Loucy (cell line): Measurements from ENCODE around the gene DAZ1.
"Not testable (repeated sequence)": the region's sequence is repeated elsewhere in the genome, so short reads cannot be mapped to it uniquely, and the experiment has no call there.

Source experiments
- H2AFZ ChIP-seq: fragments of 200-600 bp; sonication (generic); 2 replicates; pipeline ENCODE4 v1.6.0; 2016; ENCODE audit warnings: antibody characterized with exemption, mild to moderate bottlenecking, low read length, moderate library complexity
- H3F3A ChIP-seq: fragments of 200-600 bp; 2 replicates; pipeline ENCODE4 v1.6.0; 2016; ENCODE audit warnings: antibody characterized with exemption, low read depth, mild to moderate bottlenecking
- H3K27me3 ChIP-seq: fragments of 200-600 bp; sonication (generic); 2 replicates; pipeline ENCODE4 v1.6.1; 2014; ENCODE audit warnings: low read length, mild to moderate bottlenecking; ENCODE audit not compliant: insufficient read depth, poor library complexity, severe bottlenecking
- H3K36me3 ChIP-seq: fragments of 200-600 bp; sonication (generic); 2 replicates; pipeline ENCODE4 v1.6.1; 2016; ENCODE audit warnings: low read length; ENCODE audit not compliant: insufficient read depth
- H3K4me1 ChIP-seq: fragments of 200-600 bp; sonication (generic); 2 replicates; pipeline ENCODE4 v1.5.1; 2014; ENCODE audit warnings: low read length, mild to moderate bottlenecking; ENCODE audit not compliant: insufficient read depth, poor library complexity, severe bottlenecking
- H3K4me2 ChIP-seq: fragments of 200-600 bp; sonication (generic); 2 replicates; pipeline ENCODE4 v1.6.0; 2014; ENCODE audit warnings: antibody characterized with exemption, low read length, low read depth, mild to moderate bottlenecking; ENCODE audit not compliant: poor library complexity, severe bottlenecking
- H3K4me3 ChIP-seq: fragments of 200-600 bp; sonication (generic); 2 replicates; pipeline ENCODE4 v1.5.1; 2014; ENCODE audit warnings: low read length, mild to moderate bottlenecking, mixed read lengths; ENCODE audit not compliant: poor library complexity, severe bottlenecking
- H3K79me2 ChIP-seq: fragments of 200-600 bp; sonication (generic); 2 replicates; pipeline ENCODE4 v1.6.1; 2014; ENCODE audit warnings: low read length; ENCODE audit not compliant: insufficient read depth
- H3K9ac ChIP-seq: fragments of 200-600 bp; sonication (generic); 2 replicates; pipeline ENCODE4 v1.6.0; 2014; ENCODE audit warnings: mild to moderate bottlenecking, low read depth, low read length, moderate library complexity; ENCODE audit not compliant: poor library complexity, severe bottlenecking
- H3K9me2 ChIP-seq: fragments of 200-600 bp; sonication (generic); replicated peaks from 2 replicates; pipeline ENCODE4 v1.6.1; 2016; ENCODE audit warnings: low read depth, low read length, mixed read lengths
- H3K9me3 ChIP-seq: fragments of 200-600 bp; sonication (generic); 2 replicates; pipeline ENCODE4 v1.6.1; 2014; ENCODE audit warnings: mild to moderate bottlenecking, antibody characterized with exemption, low read length, low read depth; ENCODE audit not compliant: insufficient read depth
- H4K20me1 ChIP-seq: fragments of 200-600 bp; sonication (generic); 2 replicates; pipeline ENCODE4 v1.6.0; 2014; ENCODE audit warnings: antibody characterized with exemption, low read length, mild to moderate bottlenecking; ENCODE audit not compliant: insufficient read depth, poor library complexity, severe bottlenecking

The DAZ1 gene

GRCh38 chrY:23198908-23199307, at the start of gene DAZ1:
DAZ1 (minus strand) TSS chrY:23199008; CDS start chrY:23198800, 208 bp downstream.
- H4K20me1 ChIP-seq, H3K4me1 ChIP-seq, H3K9me3 ChIP-seq: not testable (repeated sequence)

GRCh38 chrY:23219233-23219632, 20.4 kb upstream of the DAZ1 start, which contains the start of gene DAZ2:
DAZ2 (plus strand) TSS chrY:23219533; CDS start chrY:23219741, 208 bp downstream.
- H3K9me3 ChIP-seq, H3K4me3 ChIP-seq, H4K20me1 ChIP-seq, H3K27me3 ChIP-seq, H3K4me1 ChIP-seq, H3K9me2 ChIP-seq, H3K4me2 ChIP-seq, H3K79me2 ChIP-seq, H2AFZ ChIP-seq, H3F3A ChIP-seq, H3K36me3 ChIP-seq, H3K9ac ChIP-seq: not testable (repeated sequence)

More at GRCh38 chrY:23198908-23199307, at the start of gene DAZ1:
- H3K4me2 ChIP-seq, H3K79me2 ChIP-seq, H3K4me3 ChIP-seq, H3F3A ChIP-seq, H2AFZ ChIP-seq, H3K9me2 ChIP-seq, H3K9ac ChIP-seq, H3K36me3 ChIP-seq, H3K27me3 ChIP-seq: not testable (repeated sequence)

DNA sequence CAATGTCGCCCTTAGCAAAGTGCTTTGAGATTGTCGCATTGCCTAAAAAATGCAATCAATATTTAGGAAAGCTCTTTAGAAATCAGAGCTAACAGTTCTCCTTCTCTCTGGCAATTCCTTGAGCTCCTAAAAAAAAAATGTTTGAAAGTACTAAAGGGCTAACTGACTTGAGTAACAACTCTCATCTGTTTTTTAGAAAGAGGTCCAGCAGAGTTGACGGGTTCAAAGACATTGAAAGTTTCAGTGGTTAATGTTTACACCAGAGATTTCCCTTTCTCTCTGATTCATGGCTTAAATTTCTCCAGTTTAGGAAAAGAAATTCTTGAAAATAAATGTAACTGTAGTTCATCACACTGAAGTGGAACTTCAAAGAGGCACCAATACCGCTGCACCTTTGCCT, 11.9 kb upstream of the DAZ1 start:
- H3K4me3 ChIP-seq, H2AFZ ChIP-seq, H3K9me3 ChIP-seq, H3K4me2 ChIP-seq, H4K20me1 ChIP-seq, H3K9ac ChIP-seq, H3K4me1 ChIP-seq, H3K36me3 ChIP-seq, H3K9me2 ChIP-seq, H3K27me3 ChIP-seq, H3K79me2 ChIP-seq, H3F3A ChIP-seq: not testable (repeated sequence)

GRCh38 chrY:23209802-23210495, 11.1 kb upstream of the DAZ1 start:
- not testable (repeated sequence) for H3K36me3 ChIP-seq, H3K4me1 ChIP-seq, H3K4me2 ChIP-seq, H3K79me2 ChIP-seq, H3K9me2 ChIP-seq, H4K20me1 ChIP-seq, H3K4me3 ChIP-seq, H3F3A ChIP-seq, H2AFZ ChIP-seq, H3K9me3 ChIP-seq, H3K9ac ChIP-seq, H3K27me3 ChIP-seq

DNA sequence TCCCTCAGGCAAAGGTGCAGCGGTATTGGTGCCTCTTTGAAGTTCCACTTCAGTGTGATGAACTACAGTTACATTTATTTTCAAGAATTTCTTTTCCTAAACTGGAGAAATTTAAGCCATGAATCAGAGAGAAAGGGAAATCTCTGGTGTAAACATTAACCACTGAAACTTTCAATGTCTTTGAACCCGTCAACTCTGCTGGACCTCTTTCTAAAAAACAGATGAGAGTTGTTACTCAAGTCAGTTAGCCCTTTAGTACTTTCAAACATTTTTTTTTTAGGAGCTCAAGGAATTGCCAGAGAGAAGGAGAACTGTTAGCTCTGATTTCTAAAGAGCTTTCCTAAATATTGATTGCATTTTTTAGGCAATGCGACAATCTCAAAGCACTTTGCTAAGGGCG, 8.6 kb upstream of the DAZ1 start:
- H3K4me2 ChIP-seq, H3K4me3 ChIP-seq, H3K79me2 ChIP-seq, H2AFZ ChIP-seq, H3K27me3 ChIP-seq, H3K9me2 ChIP-seq, H3K9ac ChIP-seq, H3K36me3 ChIP-seq, H4K20me1 ChIP-seq, H3F3A ChIP-seq, H3K9me3 ChIP-seq, H3K4me1 ChIP-seq: not testable (repeated sequence)
